ENCODE results near the gene CCDC14.
A peak's percentile ranks its signal among the peaks of the same experiment; 100 is the strongest.
"Not testable (repeated sequence)": the region's sequence is repeated elsewhere in the genome, so short reads cannot be mapped to it uniquely, and the experiment has no call there.

Gene CCDC14

GRCh38 chr3:123960781-123961507 lies at the start of gene CCDC14:
TSS of gene CCDC14 (minus strand) at chr3:123961229. CDS start at chr3:123961173, 56 bp downstream.
- DNase-seq (ENCODE audit: low read depth): peak; percentile 69

DNA sequence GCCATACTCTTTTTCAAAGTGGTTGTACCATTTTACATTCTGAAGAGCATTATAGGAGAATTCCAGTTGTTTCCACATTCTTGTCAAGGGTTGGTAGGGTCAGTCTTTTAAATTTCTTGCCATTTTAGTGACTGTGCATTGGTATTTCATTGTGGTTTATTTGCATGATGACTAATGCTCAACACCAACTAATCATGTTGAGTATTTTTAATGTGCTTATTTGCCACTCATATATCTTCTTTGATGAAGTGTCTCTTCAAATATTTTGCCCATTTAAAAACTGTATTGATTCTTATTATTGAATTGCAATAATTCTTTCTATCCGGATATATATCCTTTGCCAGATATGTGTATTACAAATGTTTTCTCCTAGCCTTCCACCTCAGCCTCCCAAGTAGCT lies 47.3 kb upstream of the CCDC14 start:
- DNase-seq (ENCODE audit: low read depth): not testable (repeated sequence)

GRCh38 chr3:124007186-124007585 lies 46.2 kb upstream of the CCDC14 start:
- no peak for DNase-seq (ENCODE audit: low read depth)

DNA sequence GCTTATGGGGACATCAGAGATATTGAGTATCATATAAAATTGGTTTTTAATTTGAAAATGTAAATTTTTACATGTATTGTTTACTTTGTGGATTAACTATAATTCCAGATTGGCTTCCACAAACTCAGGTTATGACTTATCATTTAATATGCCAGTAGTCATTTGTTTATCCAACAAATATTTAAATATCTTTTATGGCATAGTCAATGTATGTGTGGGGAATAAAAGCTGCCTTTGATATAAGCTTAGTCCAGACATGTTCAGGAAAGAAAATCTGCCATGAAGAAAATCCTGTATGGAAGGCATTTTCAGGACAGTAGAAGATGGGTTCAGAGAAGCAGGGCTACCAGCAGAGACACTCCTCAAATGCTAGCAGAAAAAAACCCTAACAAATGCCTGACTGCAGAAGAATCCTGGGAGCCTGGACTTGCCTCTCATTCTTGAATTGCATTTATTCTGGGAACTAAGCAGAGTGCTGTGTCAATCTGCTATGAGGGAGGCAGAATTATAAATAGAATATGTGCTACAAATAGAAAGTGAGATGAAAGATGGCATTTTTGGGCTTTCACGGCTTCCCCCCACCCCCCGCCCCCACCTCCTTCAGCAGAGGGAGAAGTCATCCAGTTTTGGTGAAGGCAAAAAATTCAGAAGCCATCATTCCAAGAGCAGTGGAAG lies 41.5 kb upstream of the CCDC14 start:
- DNase-seq (ENCODE audit: low read depth): not testable (repeated sequence)

- DNase-seq (ENCODE audit: low read depth): not testable (repeated sequence)
These were observed 40.3 kb upstream of the CCDC14 start for GRCh38 chr3:124001366-124001765.

DNA sequence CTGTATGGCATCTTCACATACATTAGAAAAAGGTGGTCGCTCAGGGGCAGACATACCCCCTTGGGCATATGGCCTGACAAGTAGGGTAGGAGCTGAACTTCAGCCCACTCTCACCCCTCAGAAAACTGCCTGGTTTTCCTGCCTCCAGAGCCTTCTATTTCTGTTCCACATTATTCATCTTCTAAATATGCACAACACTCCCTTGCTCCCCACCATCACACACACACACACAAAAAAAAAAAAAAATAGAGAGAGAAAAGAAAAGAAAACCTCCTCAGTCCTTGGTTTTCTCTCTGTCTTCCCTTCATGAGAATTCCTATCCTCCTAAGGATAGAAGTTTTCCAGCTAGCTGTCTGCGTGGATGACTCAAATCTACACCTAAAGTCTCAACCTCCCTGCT lies 36.5 kb upstream of the CCDC14 start:
- DNase-seq (ENCODE audit: low read depth): no peak

GRCh38 chr3:123993818-123994217 lies 32.8 kb upstream of the CCDC14 start:
- DNase-seq (ENCODE audit: low read depth): no peak

- not testable (repeated sequence) for DNase-seq (ENCODE audit: low read depth)
These were observed 30.9 kb upstream of the CCDC14 start, which contains the start of gene ROPN1 for GRCh38 chr3:123991730-123992588. TSS of gene ROPN1 (minus strand) at chr3:123992124. CDS start at chr3:123980481, 11,643 bp downstream.

- DNase-seq (ENCODE audit: low read depth): no peak
These were observed 25.4 kb upstream of the CCDC14 start for GRCh38 chr3:123986427-123986826.

- no peak for DNase-seq (ENCODE audit: low read depth)
These were observed 23.9 kb upstream of the CCDC14 start for GRCh38 chr3:123984957-123985356.

- no peak for DNase-seq (ENCODE audit: low read depth)
These were observed 23.3 kb upstream of the CCDC14 start for GRCh38 chr3:123984350-123984749.

DNA sequence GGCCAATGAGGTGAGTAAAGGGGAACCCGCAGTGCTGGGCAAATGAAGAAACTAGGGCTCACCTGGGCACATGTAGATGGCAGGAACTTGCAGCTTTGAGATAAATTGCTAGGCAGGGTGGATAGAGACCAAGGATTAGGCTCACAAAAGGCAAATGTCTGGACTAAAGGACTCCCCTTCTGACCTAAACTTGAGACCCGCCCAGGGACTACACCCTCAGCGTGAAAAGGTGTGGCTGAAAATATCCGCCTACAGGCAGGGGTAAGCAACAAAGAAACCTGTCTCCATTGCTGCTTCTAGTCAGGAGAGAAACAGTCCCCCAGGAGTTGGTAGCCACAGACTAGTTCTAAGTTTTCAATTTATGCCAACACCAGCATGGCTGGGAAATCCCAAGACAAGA lies 20.3 kb upstream of the CCDC14 start:
- not testable (repeated sequence) for DNase-seq (ENCODE audit: low read depth)

DNA sequence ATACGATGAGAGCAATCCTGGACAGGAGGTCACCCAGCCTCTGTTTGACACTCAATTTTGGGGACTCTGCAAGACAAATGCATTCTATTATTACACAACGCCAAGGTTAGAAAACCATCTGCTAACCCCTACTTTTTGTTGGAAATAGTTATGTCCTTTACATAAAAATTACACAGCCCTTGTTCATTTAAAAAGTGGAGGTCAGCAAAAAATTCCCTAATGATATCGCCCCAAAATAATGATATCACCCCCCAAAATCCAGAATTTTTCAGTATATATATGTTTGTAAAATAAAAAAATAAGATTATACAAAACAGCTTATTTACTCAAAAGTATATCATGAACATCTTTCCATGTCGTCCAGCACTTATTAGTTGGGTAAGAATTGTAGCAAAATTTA lies 19.5 kb upstream of the CCDC14 start:
- DNase-seq (ENCODE audit: low read depth): no peak

DNA sequence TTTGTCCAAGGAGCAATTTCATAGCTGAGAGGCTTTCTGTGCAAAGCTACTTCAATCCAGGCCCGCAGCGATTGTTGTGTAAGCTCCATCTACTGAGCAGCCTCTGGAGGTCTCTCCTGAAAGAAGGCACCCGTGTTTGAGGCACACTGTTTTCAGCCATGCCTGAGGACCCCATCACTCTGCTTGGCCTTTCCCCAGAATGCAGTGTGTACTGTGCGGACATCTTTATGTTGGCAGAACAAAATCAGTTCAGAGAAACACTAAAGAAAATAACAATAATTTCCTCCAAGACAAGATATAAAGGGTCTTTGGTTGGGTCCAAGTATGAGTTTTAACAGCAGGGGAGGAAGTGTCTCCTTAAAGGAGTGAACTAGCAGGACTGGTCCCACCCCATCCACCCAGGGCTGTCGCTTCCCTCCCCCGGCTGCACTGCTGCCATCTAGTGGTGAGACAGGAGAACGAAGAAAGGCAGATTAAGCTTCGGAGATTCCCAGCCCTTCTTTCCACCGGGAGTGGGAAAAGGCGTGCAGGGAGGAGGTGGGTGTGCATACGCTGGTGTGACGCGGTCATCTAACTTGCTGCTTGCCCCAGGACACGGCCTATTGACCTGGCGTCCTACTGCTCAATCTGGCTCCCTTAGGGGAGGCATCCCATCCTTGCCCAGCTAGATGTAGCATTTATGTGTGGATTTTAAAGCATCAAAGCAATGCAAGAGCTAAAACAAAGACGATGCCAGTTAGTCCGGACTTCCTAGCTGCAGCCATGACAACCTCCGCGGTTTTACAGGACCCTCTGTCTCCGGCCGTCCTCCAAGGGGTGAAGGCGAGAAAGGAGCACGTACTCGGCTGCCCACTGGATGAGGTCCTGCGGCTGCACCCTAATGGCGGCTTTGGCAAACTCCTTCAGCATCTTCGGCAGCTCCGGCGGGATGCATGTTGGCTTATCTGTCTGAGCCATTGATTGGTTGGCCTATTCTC lies 18.8 kb upstream of the CCDC14 start:
- DNase-seq (ENCODE audit: low read depth): not testable (repeated sequence)

DNA sequence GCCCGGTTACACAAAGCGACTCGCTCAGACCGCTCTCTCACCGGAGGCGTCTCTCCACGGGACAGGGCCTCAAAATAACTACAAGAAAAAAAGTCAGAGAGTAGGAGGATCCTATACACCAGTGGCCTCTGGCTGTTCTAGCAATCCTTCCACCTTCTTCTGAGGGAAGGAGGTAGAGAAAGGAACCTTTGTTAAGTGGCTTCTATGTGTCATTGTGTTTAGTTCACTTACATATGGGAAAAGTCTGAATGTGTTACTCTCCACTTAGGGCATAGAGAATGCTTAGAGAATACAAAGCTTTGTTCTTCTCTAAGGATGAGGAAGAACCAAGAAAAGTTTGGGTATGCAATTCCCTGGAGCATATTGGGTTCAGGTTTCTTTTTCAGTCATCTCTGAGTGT lies 15.9 kb upstream of the CCDC14 start:
- not testable (repeated sequence) for DNase-seq (ENCODE audit: low read depth)

- DNase-seq (ENCODE audit: low read depth): not testable (repeated sequence)
These were observed 15.3 kb upstream of the CCDC14 start for GRCh38 chr3:123976181-123976898.

GRCh38 chr3:123975030-123975429 lies 14.0 kb upstream of the CCDC14 start:
- not testable (repeated sequence) for DNase-seq (ENCODE audit: low read depth)

- no peak for DNase-seq (ENCODE audit: low read depth)
These were observed 10.4 kb upstream of the CCDC14 start for GRCh38 chr3:123971406-123971805.

- not testable (repeated sequence) for DNase-seq (ENCODE audit: low read depth)
These were observed 6.2 kb upstream of the CCDC14 start for GRCh38 chr3:123967260-123967659.

- DNase-seq (ENCODE audit: low read depth): not testable (repeated sequence)
These were observed 5.8 kb upstream of the CCDC14 start for GRCh38 chr3:123966799-123967198.
